ENCODE measurements around the gene PARG.

The PARG gene

DNA sequence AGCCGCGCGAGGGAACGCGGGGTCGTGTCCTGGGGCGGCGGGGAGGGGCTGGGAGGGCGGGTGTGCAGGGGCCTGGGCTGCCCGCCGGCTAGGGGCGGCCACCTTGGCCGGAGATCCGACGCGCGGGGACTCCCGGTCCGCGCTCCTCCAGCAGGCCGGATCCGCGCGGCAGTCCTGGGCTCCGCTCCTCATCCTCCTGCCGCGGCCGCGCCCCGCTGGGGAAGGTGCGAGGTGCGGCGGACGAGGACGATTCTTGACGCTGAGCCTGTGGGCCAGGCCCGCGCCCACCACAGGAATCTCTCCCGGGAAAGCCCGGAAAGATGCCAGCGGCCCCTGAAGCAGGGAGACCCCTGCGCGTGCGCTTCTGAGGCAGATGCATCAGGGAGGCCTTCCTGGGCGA lies 173.1 kb downstream of the PARG start:
- no peak for TF ChIP-seq CTCF (IDR thresholded peaks at IDR 0.05; ENCODE audit: low read depth, low read length)
- in situ Hi-C loops (cut with HindIII; ENCODE audit: low sequenced_read_pairs) = no loop called here
- H3K4me3 ChIP-seq (ENCODE audit: low read depth, low read length) = no peak overlapping the region
- DNase-seq (ENCODE audit: low read depth, low spot score) = no peak

DNA sequence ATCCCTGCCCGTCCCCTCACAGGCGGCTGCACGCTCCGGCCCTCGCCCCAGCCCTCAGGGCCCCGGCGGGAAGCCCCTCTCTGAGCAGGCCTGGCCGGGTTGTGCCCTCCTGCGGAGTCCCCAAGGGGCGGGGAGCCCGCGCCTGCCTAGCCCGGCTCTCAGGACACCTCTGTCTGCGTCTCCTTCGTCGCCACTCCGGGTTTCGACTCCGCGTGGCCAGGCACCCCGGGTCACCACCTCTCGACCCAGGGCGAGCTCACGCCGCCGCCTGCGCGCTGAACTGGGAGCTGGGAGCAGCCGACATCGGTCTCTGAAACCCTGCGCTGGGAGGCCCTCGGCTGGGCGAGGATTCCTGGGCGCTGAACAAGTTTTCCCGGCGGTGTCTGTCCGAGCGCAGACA lies 173.5 kb downstream of the PARG start:
- DNase-seq (ENCODE audit: low read depth, low spot score) = no peak
- in situ Hi-C loops (cut with HindIII; ENCODE audit: low sequenced_read_pairs) = no loop called here
- no peak for TF ChIP-seq CTCF (IDR thresholded peaks at IDR 0.05; ENCODE audit: low read depth, low read length)
- no peak overlapping the region for H3K4me3 ChIP-seq (ENCODE audit: low read depth, low read length)
